Fibroblast of skin of left quadriceps (primary cell): ENCODE measurements around the gene POMC.
A peak's percentile ranks its signal among the peaks of the same experiment; 100 is the strongest.
"Not testable (repeated sequence)": the region's sequence is repeated elsewhere in the genome, so short reads cannot be mapped to it uniquely, and the experiment has no call there.

Experiments
- DNase-seq, 2 experiments: peaks; one replicate each; pipeline ENCODE4 v3.0.0-alpha.2; 2013; ENCODE audit warnings: low read depth in 2 of 2

POMC gene

GRCh38 chr2:25132693-25133092 lies 35.7 kb downstream of the POMC start:
- DNase-seq: no peak

- no peak for DNase-seq
These were observed 36.1 kb downstream of the POMC start for GRCh38 chr2:25132299-25132635.

GRCh38 chr2:25131567-25132298 lies 36.6 kb downstream of the POMC start:
- no peak for DNase-seq

- DNase-seq: no peak
These were observed 37.2 kb downstream of the POMC start for GRCh38 chr2:25131253-25131566.

GRCh38 chr2:25129901-25130520 lies 38.4 kb downstream of the POMC start:
- no peak for DNase-seq

- no peak for DNase-seq
These were observed 40.7 kb downstream of the POMC start for GRCh38 chr2:25127646-25128045.

GRCh38 chr2:25127071-25127470 lies 41.3 kb downstream of the POMC start:
- DNase-seq: not testable (repeated sequence)

- no peak for DNase-seq
These were observed 42.4 kb downstream of the POMC start for GRCh38 chr2:25125976-25126375.

GRCh38 chr2:25125189-25125588 lies 43.2 kb downstream of the POMC start:
- no peak for DNase-seq

GRCh38 chr2:25123682-25124081 lies 44.7 kb downstream of the POMC start:
- DNase-seq: no peak

GRCh38 chr2:25122367-25122766 lies 46.0 kb downstream of the POMC start:
- no peak for DNase-seq

- no peak for DNase-seq
These were observed 49.1 kb downstream of the POMC start for GRCh38 chr2:25119263-25119662.

GRCh38 chr2:25116956-25117355 lies 51.4 kb downstream of the POMC start:
- DNase-seq: no peak

GRCh38 chr2:25115902-25116301 lies 52.5 kb downstream of the POMC start:
- peak; percentile 36 to 42 for DNase-seq

GRCh38 chr2:25115249-25115883 lies 53.0 kb downstream of the POMC start:
- DNase-seq: no peak

GRCh38 chr2:25112113-25112512 lies 56.3 kb downstream of the POMC start:
- no peak for DNase-seq
